Gastrocnemius medialis (tissue), 4 donors: ENCODE results near the gene PCDHGA11.
"Not testable (repeated sequence)": the region's sequence is repeated elsewhere in the genome, so short reads cannot be mapped to it uniquely, and the experiment has no call there.

Experiments
- CTCF ChIP-seq, 5 experiments: fragments of 450-650 bp in 3 of 5; fragments of 200-600 bp in 2 of 5; sonication (generic) in 2 of 5; IDR thresholded peaks in 4 of 5; conservative IDR thresholded peaks in 1 of 5; 1 replicate in 4 of 5; 2 replicates in 1 of 5; pipeline ENCODE4 v1.5.1; 2016 to 2019; ENCODE audit warnings: antibody characterized with exemption in 5 of 5, mild to moderate bottlenecking in 3 of 5, moderate library complexity in 3 of 5
- POLR2A ChIP-seq, 2 donors: fragments of 450-650 bp; IDR thresholded peaks; one replicate each; pipeline ENCODE4 v1.6.1; 2017; ENCODE audit warnings: antibody characterized with exemption in 2 of 2, mild to moderate bottlenecking in 2 of 2, moderate library complexity in 2 of 2

GRCh38 chr5:141432308-141432707 is 11.5 kb downstream of the PCDHGA11 start:
- not testable (repeated sequence) for TF ChIP-seq CTCF (IDR thresholded peaks at IDR 0.05 in 4 of 5, conservative IDR thresholded peaks at IDR 0.05 in 1 of 5); POLR2A (IDR thresholded peaks at IDR 0.05)
